Keratinocyte (primary cell): Measurements from ENCODE around the gene IGSF9. TPM values are rescaled to one million over a fixed set of nuclear protein-coding genes. Genes with fewer than 3 reads are reported as not detected.

Experiments
- DNase-seq: peaks from one replicate; pipeline ENCODE4 v3.0.0-alpha.2; 2011; ENCODE audit warnings: low read depth, missing footprints, low spot score
- FAIRE-seq: peaks from 2 replicates; lab custom pipeline; 2011; peaks lifted over from hg19 to GRCh38; lab: Jason Lieb, UNC
- H2AFZ ChIP-seq: 2 replicates; pipeline ENCODE4 v1.6.0; 2012; ENCODE audit warnings: low read length, control low read depth, inconsistent platforms; ENCODE audit not compliant: control insufficient read depth
- H3K27ac ChIP-seq: 2 replicates; pipeline ENCODE4 v1.5.1; 2011; ENCODE audit warnings: low read length; ENCODE audit not compliant: control insufficient read depth, insufficient read depth
- H3K27me3 ChIP-seq: 3 replicates; pipeline ENCODE4 v1.6.0; 2011; ENCODE audit warnings: low read length; ENCODE audit not compliant: control insufficient read depth, insufficient read depth; ENCODE audit errors: extremely low read depth
- H3K36me3 ChIP-seq, 2 experiments: 2 replicates in 1 of 2; 3 replicates in 1 of 2; pipeline ENCODE4 v1.5.1; 2011; ENCODE audit warnings: low read length in 2 of 2, mild to moderate bottlenecking in 1 of 2; ENCODE audit not compliant: control insufficient read depth in 2 of 2, insufficient read depth in 2 of 2; ENCODE audit errors: extremely low read depth in 1 of 2
- H3K4me1 ChIP-seq: 3 replicates; pipeline ENCODE4 v1.5.1; 2011; ENCODE audit warnings: low read length; ENCODE audit not compliant: control insufficient read depth, insufficient read depth; ENCODE audit errors: extremely low read depth
- H3K4me2 ChIP-seq: 3 replicates; pipeline ENCODE4 v1.6.0; 2011; ENCODE audit warnings: low read depth, low read length; ENCODE audit not compliant: control insufficient read depth, insufficient read depth; ENCODE audit errors: extremely low read depth
- H3K4me3 ChIP-seq, 3 experiments: fragments of 200-600 bp in 1 of 3; sonication (generic) in 1 of 3; 2 replicates in 2 of 3; 3 replicates in 1 of 3; pipeline ENCODE4 v1.5.1; 2011 to 2016; ENCODE audit warnings: low read length in 3 of 3, mild to moderate bottlenecking in 3 of 3, control low read depth in 2 of 3, inconsistent platforms in 1 of 3, low read depth in 1 of 3, mixed read lengths in 1 of 3, mixed run types in 1 of 3, moderate library complexity in 1 of 3; ENCODE audit not compliant: control insufficient read depth in 2 of 3, insufficient read depth in 2 of 3; ENCODE audit errors: extremely low read depth in 1 of 3
- H3K79me2 ChIP-seq: 2 replicates; pipeline ENCODE4 v1.6.0; 2012; ENCODE audit warnings: low read length; ENCODE audit not compliant: control insufficient read depth, insufficient read depth
- H3K9ac ChIP-seq: 3 replicates; pipeline ENCODE4 v1.6.0; 2011; ENCODE audit warnings: low read length; ENCODE audit not compliant: control insufficient read depth, insufficient read depth; ENCODE audit errors: extremely low read depth
- H3K9me1 ChIP-seq: 3 replicates; pipeline ENCODE4 v1.6.0; 2011; ENCODE audit warnings: low read length; ENCODE audit not compliant: control insufficient read depth, insufficient read depth; ENCODE audit errors: extremely low read depth
- H3K9me3 ChIP-seq: 2 replicates; pipeline ENCODE4 v1.5.1; 2012; ENCODE audit warnings: low read depth, low read length; ENCODE audit not compliant: control insufficient read depth
- H4K20me1 ChIP-seq: 3 replicates; pipeline ENCODE4 v1.6.0; 2011; ENCODE audit warnings: low read length; ENCODE audit not compliant: control insufficient read depth, insufficient read depth; ENCODE audit errors: extremely low read depth
- EZH2 ChIP-seq: IDR thresholded peaks from one replicate; pipeline ENCODE4 v1.6.1; 2012; ENCODE audit warnings: inconsistent platforms, mild to moderate bottlenecking, low read length, moderate library complexity
- dilution Hi-C: fragments of 300-500 bp; cut with MboI; formaldehyde crosslinking; loops from one replicate; pipeline ENCODE4 v1.7.0; 2020; ENCODE audit warnings: low sequenced_read_pairs; ENCODE audit not compliant: extremely low pct_ligation_motif_present
- polyA plus RNA-seq, 5 experiments: library from polyadenylated mRNA; depleted of rRNA in 3 of 5; stranded (reverse) in 3 of 5; stranded (forward) in 1 of 5; unstranded in 1 of 5; fragments of >200 nt; gene quantifications; 1 replicate in 1 of 5; 2 replicates in 3 of 5; 3 replicates in 1 of 5; pipeline versions ENCODE4 v1.2.1 to v1.2.3, GENCODE V29; 2011 to 2012; ENCODE audit warnings: missing spikeins in 2 of 5, low read depth in 1 of 5, low replicate concordance in 1 of 5
- TF ChIP-seq, protein P1 (sequence below), 3 experiments: IDR thresholded peaks in 1 of 3; conservative IDR thresholded peaks in 1 of 3; optimal IDR thresholded peaks in 1 of 3; 2 replicates in 2 of 3; 3 replicates in 1 of 3; pipeline versions ENCODE3 to v1.5.1; 2011; ENCODE audit warnings: low read length in 3 of 3, mild to moderate bottlenecking in 3 of 3, moderate library complexity in 2 of 3, control low read depth in 1 of 3, inconsistent platforms in 1 of 3; ENCODE audit not compliant: insufficient read depth in 2 of 3; ENCODE audit errors: extremely low read depth in 1 of 3

Gene IGSF9
- polyA plus RNA-seq, 1 donor (not counting 4 experiments of a cell fraction or from before 2014, with no cell fraction given) = 4.2 TPM

DNA sequence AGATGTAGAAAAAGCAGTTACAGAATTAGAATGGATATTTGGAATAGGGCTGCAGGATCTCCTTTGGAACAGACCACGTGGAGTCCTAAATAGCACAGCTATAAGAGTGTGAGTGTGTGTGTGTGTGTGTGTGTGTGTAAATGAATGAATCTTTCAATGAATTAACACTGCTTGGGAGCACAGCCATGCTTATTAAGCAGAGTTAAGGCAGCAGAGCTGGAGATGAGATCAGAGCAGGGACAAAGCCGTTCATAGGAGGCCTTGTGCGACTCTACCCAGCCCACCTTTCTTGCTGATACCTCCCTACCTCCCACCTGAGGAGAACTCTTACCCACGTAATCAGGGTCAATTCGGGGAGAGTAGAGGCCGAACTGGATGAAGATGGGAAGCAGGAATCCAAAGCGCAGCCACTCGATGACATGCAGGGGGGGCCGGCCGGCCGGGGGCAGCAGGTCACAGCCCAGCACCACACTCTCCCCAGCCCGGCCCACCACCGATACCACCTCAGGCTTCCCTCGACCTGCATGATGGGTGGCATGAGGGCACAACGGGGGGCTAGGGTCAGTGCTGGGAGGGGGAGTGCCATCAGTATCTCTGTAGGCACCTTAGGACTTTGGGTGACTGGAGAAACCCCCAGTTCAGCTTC, 2.7 kb downstream of the IGSF9 start:
- H3K27ac ChIP-seq = no peak overlapping the region
- no peak overlapping the region for H3K4me3 ChIP-seq
- dilution Hi-C loops = no loop called here
- FAIRE-seq (peak; percentile 44), DNase-seq (no peak)
- H3K27me3 ChIP-seq = no peaks in the 10 kb centered on the region
- no peak overlapping the region for H3K4me2 ChIP-seq
- no peaks in the 10 kb centered on the region for H3K79me2 ChIP-seq
- H3K9me3 ChIP-seq = no peaks in the 10 kb centered on the region
- H4K20me1 ChIP-seq = no peaks in the 10 kb centered on the region
- H3K4me1 ChIP-seq = peaks cover 65% of the 10 kb centered on the region
- no peaks in the 10 kb centered on the region for H3K36me3 ChIP-seq
- no peak overlapping the region for H2AFZ ChIP-seq
- no peak for TF ChIP-seq EZH2
- TF ChIP-seq, protein P1, sequence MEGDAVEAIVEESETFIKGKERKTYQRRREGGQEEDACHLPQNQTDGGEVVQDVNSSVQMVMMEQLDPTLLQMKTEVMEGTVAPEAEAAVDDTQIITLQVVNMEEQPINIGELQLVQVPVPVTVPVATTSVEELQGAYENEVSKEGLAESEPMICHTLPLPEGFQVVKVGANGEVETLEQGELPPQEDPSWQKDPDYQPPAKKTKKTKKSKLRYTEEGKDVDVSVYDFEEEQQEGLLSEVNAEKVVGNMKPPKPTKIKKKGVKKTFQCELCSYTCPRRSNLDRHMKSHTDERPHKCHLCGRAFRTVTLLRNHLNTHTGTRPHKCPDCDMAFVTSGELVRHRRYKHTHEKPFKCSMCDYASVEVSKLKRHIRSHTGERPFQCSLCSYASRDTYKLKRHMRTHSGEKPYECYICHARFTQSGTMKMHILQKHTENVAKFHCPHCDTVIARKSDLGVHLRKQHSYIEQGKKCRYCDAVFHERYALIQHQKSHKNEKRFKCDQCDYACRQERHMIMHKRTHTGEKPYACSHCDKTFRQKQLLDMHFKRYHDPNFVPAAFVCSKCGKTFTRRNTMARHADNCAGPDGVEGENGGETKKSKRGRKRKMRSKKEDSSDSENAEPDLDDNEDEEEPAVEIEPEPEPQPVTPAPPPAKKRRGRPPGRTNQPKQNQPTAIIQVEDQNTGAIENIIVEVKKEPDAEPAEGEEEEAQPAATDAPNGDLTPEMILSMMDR (optimal IDR thresholded peaks at IDR 0.05 in 1 of 3, IDR thresholded peaks at IDR 0.05 in 1 of 3, conservative IDR thresholded peaks at IDR 0.05 in 1 of 3; ENCODE audit: extremely low read depth in 1 of 3, insufficient read depth in 2 of 3, low read length in 3 of 3) = no peak
- H3K9me1 ChIP-seq = peaks cover 4% of the 10 kb centered on the region
- H3K9ac ChIP-seq = no peak overlapping the region

DNA sequence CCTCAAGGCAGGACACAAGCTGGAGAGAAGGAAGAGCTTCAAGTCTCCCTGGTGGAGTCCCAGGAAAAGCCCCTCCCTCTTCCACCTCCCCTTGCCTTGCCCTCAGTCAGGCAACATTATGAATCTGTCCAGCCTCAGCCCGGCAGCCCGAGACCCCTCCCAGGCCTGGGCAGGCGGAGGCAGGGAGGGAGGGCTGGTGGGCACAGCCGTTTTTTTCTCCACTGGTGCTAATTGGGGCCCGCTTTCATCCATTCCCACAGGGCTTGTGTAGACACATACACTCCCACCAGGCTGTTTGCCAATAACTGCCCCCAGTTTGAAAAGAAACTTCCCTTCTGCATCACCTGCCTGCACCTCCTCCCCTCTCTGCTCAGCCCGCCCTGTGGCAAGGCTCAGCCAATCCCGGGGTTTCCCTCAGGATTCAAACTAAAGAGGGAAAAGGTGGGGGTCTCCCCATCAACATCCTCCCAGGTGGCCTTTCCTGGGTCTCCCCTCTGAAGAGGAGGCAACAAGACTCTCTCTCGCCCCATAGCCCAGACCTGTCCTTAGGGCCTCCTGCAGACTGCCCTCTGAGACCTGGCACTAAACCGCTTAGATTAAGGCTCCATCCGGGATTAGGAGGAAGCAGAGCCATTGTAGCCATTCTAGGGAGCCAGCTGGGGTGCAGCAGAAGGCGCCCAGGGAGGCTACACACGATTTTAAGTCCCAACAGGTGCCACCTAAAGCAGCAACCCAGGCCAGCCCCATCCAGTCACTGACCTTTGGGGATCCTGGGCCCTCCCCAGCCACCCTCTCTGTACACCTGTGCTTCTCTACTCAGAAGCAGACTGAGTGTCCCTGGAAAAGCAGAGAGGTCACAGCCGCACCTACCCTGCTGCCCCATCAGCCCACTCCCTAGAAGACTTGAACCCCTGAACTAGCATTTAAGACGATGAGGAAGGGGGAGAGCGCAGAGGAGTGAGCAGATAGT, 3.5 kb downstream of the IGSF9 start:
- peaks cover 73% of the 10 kb centered on the region for H3K4me1 ChIP-seq
- H3K4me2 ChIP-seq = peak overlapping the region; percentile 9
- no peaks in the 10 kb centered on the region for H3K9me3 ChIP-seq
- H3K9me1 ChIP-seq = peaks cover 4% of the 10 kb centered on the region
- H3K27ac ChIP-seq = no peak overlapping the region
- no peaks in the 10 kb centered on the region for H3K36me3 ChIP-seq
- H2AFZ ChIP-seq = no peak overlapping the region
- H3K27me3 ChIP-seq = no peaks in the 10 kb centered on the region
- no peaks in the 10 kb centered on the region for H3K79me2 ChIP-seq
- no peak overlapping the region for H3K9ac ChIP-seq
- H3K4me3 ChIP-seq = no peak overlapping the region
- dilution Hi-C loops = no loop called here
- TF ChIP-seq EZH2 = no peak
- TF ChIP-seq, protein P1 (optimal IDR thresholded peaks at IDR 0.05 in 1 of 3, IDR thresholded peaks at IDR 0.05 in 1 of 3, conservative IDR thresholded peaks at IDR 0.05 in 1 of 3; ENCODE audit: extremely low read depth in 1 of 3, insufficient read depth in 2 of 3, low read length in 3 of 3) = no peak
- H4K20me1 ChIP-seq = no peaks in the 10 kb centered on the region
- DNase-seq = no peak
- FAIRE-seq = no peak
